Stimulated activated CD8-positive, alpha-beta memory T cell treated with anti-CD3 and anti-CD28 coated beads, Interleukin-4, amount 100 ng/mL, for 24 hours (primary cell): ENCODE measurements around the gene NEIL3.

ENCODE experiments used
- DNase-seq: peaks from one replicate; pipeline ENCODE4 v3.0.0-alpha.2; 2020; ENCODE audit warnings: low read depth

The NEIL3 gene

GRCh38 chr4:177309522-177310371 is at the start of gene NEIL3:
NEIL3 (plus strand) TSS chr4:177309874; CDS start chr4:177309954, 80 bp downstream.
- peak; percentile 96 for DNase-seq

- no peak for DNase-seq
Measured at GRCh38 chr4:177263818-177264217, 45.9 kb upstream of the NEIL3 start.

GRCh38 chr4:177264788-177265422 is 44.8 kb upstream of the NEIL3 start:
- no peak for DNase-seq

- DNase-seq = no peak
Measured at GRCh38 chr4:177265729-177266128, 43.9 kb upstream of the NEIL3 start.

- no peak for DNase-seq
Measured at GRCh38 chr4:177266506-177266905, 43.2 kb upstream of the NEIL3 start.

GRCh38 chr4:177267911-177268310 is 41.8 kb upstream of the NEIL3 start:
- DNase-seq = no peak

GRCh38 chr4:177271091-177271490 is 38.6 kb upstream of the NEIL3 start:
- DNase-seq = no peak

GRCh38 chr4:177271915-177272766 is 37.5 kb upstream of the NEIL3 start:
- DNase-seq = no peak

GRCh38 chr4:177275999-177276398 is 33.7 kb upstream of the NEIL3 start:
- DNase-seq = no peak

GRCh38 chr4:177281351-177281909 is 28.2 kb upstream of the NEIL3 start:
- DNase-seq = no peak

- DNase-seq = no peak
Measured at GRCh38 chr4:177282284-177282835, 27.3 kb upstream of the NEIL3 start.

GRCh38 chr4:177283167-177283566 is 26.5 kb upstream of the NEIL3 start:
- no peak for DNase-seq

GRCh38 chr4:177285953-177286352 is 23.7 kb upstream of the NEIL3 start:
- DNase-seq = no peak

- DNase-seq = no peak
Measured at GRCh38 chr4:177287255-177287654, 22.4 kb upstream of the NEIL3 start.

- DNase-seq = no peak
Measured at GRCh38 chr4:177288335-177288734, 21.3 kb upstream of the NEIL3 start.

GRCh38 chr4:177290780-177291179 is 18.9 kb upstream of the NEIL3 start:
- no peak for DNase-seq

GRCh38 chr4:177292171-177292570 is 17.5 kb upstream of the NEIL3 start:
- no peak for DNase-seq

- no peak for DNase-seq
Measured at GRCh38 chr4:177293208-177294033, 16.3 kb upstream of the NEIL3 start.

- DNase-seq = no peak
Measured at GRCh38 chr4:177297785-177298391, 11.8 kb upstream of the NEIL3 start.

- no peak for DNase-seq
Measured at GRCh38 chr4:177301126-177301639, 8.5 kb upstream of the NEIL3 start.
